SJSA1 (cell line): ENCODE measurements around the gene TBC1D17. TPM values are rescaled to one million over a fixed set of nuclear protein-coding genes. Genes with fewer than 3 reads are reported as not detected.

ENCODE experiments used
- DNase-seq, 2 experiments: peaks; one replicate each; pipeline ENCODE4 v3.0.0-alpha.2; 2015 to 2020; ENCODE audit warnings: low spot score in 2 of 2, low read depth in 1 of 2
- H3K27ac ChIP-seq: fragments of 250-450 bp; sonication (Bioruptor Pico); 2 replicates; pipeline ENCODE4 v1.5.1; 2020; ENCODE audit warnings: mild to moderate bottlenecking, moderate library complexity
- H3K27me3 ChIP-seq: fragments of 250-450 bp; sonication (Bioruptor Pico); replicated peaks from 2 replicates; pipeline ENCODE4 v1.5.1; 2020; ENCODE audit warnings: mild to moderate bottlenecking, moderate library complexity
- H3K36me3 ChIP-seq: fragments of 250-450 bp; sonication (Bioruptor Pico); 2 replicates; pipeline ENCODE4 v1.5.1; 2020; ENCODE audit warnings: mild to moderate bottlenecking
- H3K4me1 ChIP-seq: fragments of 250-450 bp; sonication (Bioruptor Pico); replicated peaks from 2 replicates; pipeline ENCODE4 v1.6.1; 2021; ENCODE audit warnings: mild to moderate bottlenecking
- H3K4me3 ChIP-seq: fragments of 250-450 bp; sonication (Bioruptor Pico); 2 replicates; pipeline ENCODE4 v1.5.1; 2020; ENCODE audit warnings: mild to moderate bottlenecking
- H3K9me3 ChIP-seq: fragments of 250-450 bp; sonication (Bioruptor Pico); replicated peaks from 2 replicates; pipeline ENCODE4 v1.5.1; 2020; ENCODE audit warnings: mild to moderate bottlenecking
- total RNA-seq: library from RNA; depleted of rRNA; stranded (reverse); fragments of >200 nt; shearing (Covaris generic); gene quantifications from 2 replicates; pipeline ENCODE4 v1.2.3, GENCODE V29; 2014

The TBC1D17 gene
- total RNA-seq, 1 experiment from 2014 or later: 3.9 TPM

DNA sequence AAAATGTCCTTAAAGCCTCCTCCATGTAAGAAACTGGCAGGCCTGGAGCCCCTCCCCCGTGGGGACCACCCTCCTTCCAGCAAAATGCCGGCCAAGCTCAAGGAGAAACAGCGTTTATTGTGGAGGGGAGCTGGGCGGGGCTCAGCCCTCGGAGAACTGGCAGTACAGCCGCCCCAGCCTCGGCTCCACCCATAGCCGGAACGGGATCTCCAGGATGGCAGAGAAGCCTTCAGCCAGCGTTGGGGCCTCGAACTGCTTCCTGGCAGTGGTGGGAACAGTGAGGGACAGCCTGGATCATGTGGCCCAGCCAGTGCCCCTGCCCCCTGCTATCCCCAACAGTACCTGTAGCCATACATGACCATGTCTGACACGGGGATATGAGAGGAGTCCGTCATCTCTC is 16.4 kb upstream of the TBC1D17 start:
- no peak overlapping the region for H3K27ac ChIP-seq
- no peak for DNase-seq

GRCh38 chr19:49861541-49862378 is 15.7 kb upstream of the TBC1D17 start:
- no peak for DNase-seq
- Histone ChIP-seq H3K36me3 (peaks cover 79% of the 10 kb centered on the region), H3K9me3 (no peaks in the 10 kb centered on the region), H3K4me3 (no peak overlapping the region), H3K27ac (no peak overlapping the region), H3K27me3 (no peaks in the 10 kb centered on the region), H3K4me1 (peaks cover 40% of the 10 kb centered on the region)

More for the DNA sequence above, 16.4 kb upstream of the TBC1D17 start:
- Histone ChIP-seq H3K4me3 (no peak overlapping the region), H3K4me1 (peaks cover 34% of the 10 kb centered on the region), H3K9me3 (no peaks in the 10 kb centered on the region), H3K36me3 (peaks cover 84% of the 10 kb centered on the region), H3K27me3 (no peaks in the 10 kb centered on the region)

- H3K27ac ChIP-seq: no peak overlapping the region
- H3K4me1 ChIP-seq: peaks cover 42% of the 10 kb centered on the region
- no peaks in the 10 kb centered on the region for H3K27me3 ChIP-seq
- no peak for DNase-seq
- no peak overlapping the region for H3K4me3 ChIP-seq
- H3K9me3 ChIP-seq: no peaks in the 10 kb centered on the region
- H3K36me3 ChIP-seq: peaks cover 71% of the 10 kb centered on the region
Observed at GRCh38 chr19:49862391-49863253, 14.9 kb upstream of the TBC1D17 start.

DNA sequence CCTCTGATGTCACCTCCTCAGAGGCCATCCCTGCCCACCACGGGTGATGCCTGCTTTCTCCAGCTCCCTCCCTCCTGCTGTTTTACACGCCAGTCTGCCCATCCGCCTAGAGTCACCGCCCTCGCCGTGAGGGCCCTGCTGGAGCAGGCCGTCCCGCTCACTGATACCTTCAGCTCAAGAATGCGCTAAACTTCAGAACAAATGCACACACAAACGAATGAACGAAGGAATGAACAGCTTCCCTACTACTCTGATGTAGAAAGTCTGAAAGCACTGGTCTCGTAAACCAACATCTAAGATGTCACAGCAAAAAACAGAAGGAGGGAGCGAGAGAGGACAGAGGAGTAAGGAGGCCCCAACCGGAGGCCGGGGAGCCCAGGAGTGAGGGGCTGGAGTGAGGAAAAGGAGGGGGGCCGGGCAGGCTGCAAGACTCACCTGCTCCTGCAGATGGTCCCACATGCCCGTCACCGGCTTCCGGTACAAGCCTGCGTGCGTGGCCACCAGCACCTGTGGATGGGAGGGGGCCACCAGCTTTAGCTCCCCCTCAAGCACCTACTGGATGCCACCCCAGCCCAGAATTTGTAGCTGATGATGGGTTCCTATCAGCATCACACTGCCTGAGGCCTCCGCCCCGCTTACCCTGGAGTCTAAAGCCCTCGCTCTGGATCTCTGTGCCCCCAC is 14.1 kb upstream of the TBC1D17 start:
- Histone ChIP-seq H3K9me3 (no peaks in the 10 kb centered on the region), H3K27ac (no peak overlapping the region), H3K4me3 (no peak overlapping the region), H3K36me3 (peaks cover 63% of the 10 kb centered on the region), H3K27me3 (no peaks in the 10 kb centered on the region), H3K4me1 (peaks cover 38% of the 10 kb centered on the region)
- no peak for DNase-seq

DNA sequence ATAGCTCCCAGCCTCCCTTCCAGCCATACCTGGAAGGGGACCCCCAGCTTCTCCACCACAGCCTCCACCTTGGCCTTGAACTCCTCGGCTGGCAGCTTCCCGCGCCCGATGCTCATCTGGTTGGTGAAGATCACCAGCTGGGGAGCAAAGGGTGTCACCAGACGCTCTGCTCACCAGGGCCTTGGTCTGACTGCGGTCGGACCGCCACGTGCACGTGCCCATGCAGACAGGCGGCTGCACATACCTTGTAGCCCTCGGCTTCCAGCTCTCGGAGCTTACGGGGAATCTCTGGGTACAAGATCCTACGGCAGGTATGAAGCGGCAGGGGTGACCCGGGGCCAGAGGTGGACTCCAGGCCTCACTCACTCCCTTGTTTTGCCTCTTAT is 13.6 kb upstream of the TBC1D17 start:
- Histone ChIP-seq H3K9me3 (no peaks in the 10 kb centered on the region), H3K4me3 (no peak overlapping the region), H3K27me3 (no peaks in the 10 kb centered on the region), H3K27ac (no peak overlapping the region), H3K36me3 (peaks cover 58% of the 10 kb centered on the region), H3K4me1 (peaks cover 34% of the 10 kb centered on the region)
- no peak for DNase-seq

- Histone ChIP-seq H3K27ac (no peak overlapping the region), H3K4me3 (no peak overlapping the region), H3K9me3 (no peaks in the 10 kb centered on the region), H3K36me3 (peaks cover 50% of the 10 kb centered on the region), H3K4me1 (peaks cover 29% of the 10 kb centered on the region), H3K27me3 (no peaks in the 10 kb centered on the region)
- no peak for DNase-seq
Observed at GRCh38 chr19:49864890-49865289, 12.6 kb upstream of the TBC1D17 start.

DNA sequence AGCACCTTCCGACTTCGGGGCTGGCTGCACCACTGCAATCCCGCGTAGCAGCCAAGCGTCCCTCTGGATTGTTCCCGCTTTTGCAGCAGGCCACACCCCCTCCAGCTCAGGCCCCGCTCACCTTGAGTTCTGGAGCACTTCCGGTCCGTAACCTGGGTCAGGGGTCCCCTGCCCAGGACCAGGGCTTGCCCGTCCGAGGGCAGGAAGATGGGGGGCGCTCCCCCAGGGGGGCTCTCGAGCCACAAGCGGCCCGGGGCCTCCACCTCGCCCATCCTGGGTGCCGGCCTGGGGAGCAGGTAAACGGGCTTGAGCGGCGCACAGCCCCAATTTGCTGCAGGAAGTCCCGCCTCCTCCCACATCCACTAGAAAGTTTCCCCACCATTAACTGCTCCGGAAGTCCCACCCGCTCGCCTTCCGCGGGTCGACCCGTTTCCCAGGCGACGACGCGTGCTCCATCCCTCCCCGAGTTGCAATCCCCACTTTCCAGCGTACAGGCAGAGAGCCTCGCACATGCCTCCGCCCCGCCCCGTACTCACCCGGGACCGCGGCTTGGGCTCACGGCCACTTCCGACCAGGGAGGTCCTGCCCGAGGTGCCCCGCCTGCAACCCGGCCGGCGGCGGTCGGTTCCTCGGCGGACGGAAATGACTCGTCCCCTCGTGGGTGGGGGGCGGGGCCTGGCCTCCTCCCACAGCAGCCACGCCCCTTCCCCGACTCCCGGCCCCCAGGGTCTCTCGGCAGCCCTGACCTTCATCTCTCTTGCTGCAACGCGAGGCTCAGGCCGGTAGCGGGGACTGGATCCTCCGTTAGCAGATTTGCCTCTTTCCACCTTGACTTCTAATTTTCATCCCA is 10.3 kb upstream of the TBC1D17 start, which contains the start of gene PNKP:
Gene PNKP, minus strand, starts transcription at position 644 of the 850 bp plus-strand sequence. Its CDS starts 372 bp downstream, at position 272.
- DNase-seq: peak; percentile 90 to 98
- no peaks in the 10 kb centered on the region for H3K27me3 ChIP-seq
- peak within 1 kb of the TSS; percentile 78 for H3K4me3 ChIP-seq
- peaks cover 30% of the 10 kb centered on the region for H3K4me1 ChIP-seq
- H3K9me3 ChIP-seq: no peaks in the 10 kb centered on the region
- peak within 1 kb of the TSS; percentile 76 for H3K27ac ChIP-seq
- H3K36me3 ChIP-seq: peaks cover 40% of the 10 kb centered on the region

DNA sequence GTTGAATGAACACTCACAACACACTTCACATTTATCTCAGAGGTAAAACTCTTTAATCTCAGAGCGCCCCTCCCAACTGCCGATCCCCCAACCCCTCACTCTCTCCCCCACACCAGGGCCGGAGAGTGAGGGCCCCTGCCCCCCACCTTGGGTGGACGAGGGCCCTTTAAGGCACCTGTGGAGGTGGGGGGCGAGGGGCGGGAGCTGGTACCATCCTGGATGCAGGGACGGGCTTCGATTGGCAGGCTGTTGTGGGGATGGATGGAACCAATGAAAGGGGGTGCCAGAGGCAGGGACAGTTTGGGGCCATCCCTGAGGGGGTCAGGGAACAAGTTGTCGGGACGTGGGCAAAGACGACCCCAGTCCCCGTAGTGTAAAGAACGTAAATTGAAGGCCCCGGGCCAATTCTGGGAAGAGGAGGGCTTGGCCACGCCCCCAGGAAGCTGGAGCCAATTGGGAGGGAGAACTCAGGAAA is 8.5 kb upstream of the TBC1D17 start:
- H3K27ac ChIP-seq: no peak overlapping the region
- peaks cover 22% of the 10 kb centered on the region for H3K36me3 ChIP-seq
- DNase-seq: no peak
- H3K4me3 ChIP-seq: peak overlapping the region; percentile 22
- peaks cover 30% of the 10 kb centered on the region for H3K4me1 ChIP-seq
- no peaks in the 10 kb centered on the region for H3K9me3 ChIP-seq
- H3K27me3 ChIP-seq: no peaks in the 10 kb centered on the region

DNA sequence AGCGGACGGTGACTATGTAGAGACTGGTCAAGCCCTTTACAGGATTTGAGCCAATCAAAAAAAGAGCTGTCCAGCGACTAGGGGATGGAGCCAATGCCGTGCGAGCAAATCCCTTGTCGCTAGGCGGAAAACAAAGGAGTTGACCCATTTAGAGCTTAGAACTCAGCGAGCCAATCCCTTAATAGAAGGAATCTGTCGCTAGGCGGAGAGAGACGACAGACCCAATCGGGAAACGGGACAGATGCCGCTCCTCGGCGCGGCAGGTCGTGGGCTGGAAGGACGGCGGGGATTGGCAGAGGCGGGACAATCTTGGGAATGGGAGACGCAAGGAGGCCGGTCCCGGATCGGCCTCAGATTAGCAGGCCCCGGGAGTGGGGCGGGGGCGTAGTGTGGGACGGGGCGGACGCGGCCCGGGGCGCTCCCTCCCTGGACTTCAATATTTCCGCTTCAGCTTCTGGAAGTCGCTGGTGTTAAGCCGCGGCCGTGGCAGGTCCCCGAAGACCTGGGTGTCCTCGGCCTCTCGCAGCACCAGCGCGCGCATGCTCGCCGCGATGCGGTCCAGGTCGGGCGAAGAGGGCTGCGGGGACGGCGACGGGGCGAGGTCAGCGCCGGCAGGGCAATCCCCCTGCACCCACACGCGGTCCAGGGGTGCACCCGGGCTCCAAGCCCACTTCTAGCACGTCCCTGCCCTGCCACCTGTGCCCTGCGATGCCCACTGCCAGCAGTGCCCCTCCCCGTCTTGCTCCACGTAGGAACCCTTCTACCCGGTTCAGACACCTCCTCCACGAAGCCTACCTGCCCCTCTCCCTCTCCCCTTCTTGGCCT is 7.8 kb upstream of the TBC1D17 start:
- DNase-seq: peak; percentile 97 to 99
- Histone ChIP-seq H3K4me3 (peak overlapping the region; percentile 48), H3K27ac (peak overlapping the region; percentile 23), H3K36me3 (peaks cover 19% of the 10 kb centered on the region), H3K27me3 (no peaks in the 10 kb centered on the region), H3K4me1 (peaks cover 30% of the 10 kb centered on the region), H3K9me3 (no peaks in the 10 kb centered on the region)

DNA sequence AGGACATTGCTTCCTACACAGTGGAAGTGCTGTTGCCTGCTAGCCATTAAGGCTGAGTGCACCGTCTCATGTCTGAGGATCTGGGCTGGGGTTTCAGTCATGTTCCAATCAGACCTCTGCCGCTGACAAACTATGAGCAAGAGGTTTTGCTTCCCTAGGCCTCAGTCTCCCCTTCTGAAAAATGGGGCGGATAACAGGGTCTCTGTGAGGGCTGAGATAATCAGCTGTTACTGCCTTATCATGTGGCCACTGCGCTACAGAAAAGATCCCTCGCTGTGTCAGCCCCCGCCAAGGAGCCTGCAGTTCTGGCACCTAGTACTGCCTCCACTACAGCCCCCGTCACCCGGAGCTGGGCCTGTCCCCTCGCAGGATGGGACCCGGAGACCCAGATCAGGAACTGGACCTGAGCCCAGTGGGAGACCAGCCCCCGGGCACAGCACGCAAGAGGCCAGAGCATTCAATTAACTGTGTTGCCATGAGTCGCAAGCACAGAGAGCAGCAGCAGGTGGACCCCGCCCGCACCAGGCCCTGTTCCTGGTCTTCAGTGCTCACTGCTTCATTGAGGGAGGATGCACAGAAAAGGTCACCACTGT is 7.1 kb upstream of the TBC1D17 start:
- peak overlapping the region; percentile 48 for H3K4me3 ChIP-seq
- peaks cover 29% of the 10 kb centered on the region for H3K4me1 ChIP-seq
- H3K9me3 ChIP-seq: no peaks in the 10 kb centered on the region
- H3K27me3 ChIP-seq: no peaks in the 10 kb centered on the region
- peaks cover 14% of the 10 kb centered on the region; the same call in 1 of the 2 replicates for H3K36me3 ChIP-seq
- no peak for DNase-seq
- H3K27ac ChIP-seq: 0 out of 2 replicates have a peak overlapping the region, but pooled peaks have one; percentile 23

GRCh38 chr19:49871349-49871985 is 6.0 kb upstream of the TBC1D17 start:
- Histone ChIP-seq H3K4me1 (peaks cover 25% of the 10 kb centered on the region), H3K27me3 (no peaks in the 10 kb centered on the region), H3K36me3 (peaks cover 17% of the 10 kb centered on the region), H3K9me3 (no peaks in the 10 kb centered on the region), H3K27ac (no peak overlapping the region), H3K4me3 (no peak overlapping the region)
- DNase-seq: no peak
